Measurements from ENCODE around the gene BMPR1A.

Gene BMPR1A

GRCh38 chr10:86971232-86971991, 215.0 kb downstream of the BMPR1A start:
- TF ChIP-seq POLR2AphosphoS5 (IDR thresholded peaks at IDR 0.05; ENCODE audit: low read depth, low read length): no peak
- no peak for TF ChIP-seq TAF1 (IDR thresholded peaks at IDR 0.05; ENCODE audit: borderline replicate concordance, insufficient read depth, low read length)
- no peak for TF ChIP-seq FOXP2 (optimal IDR thresholded peaks at IDR 0.05; ENCODE audit: borderline replicate concordance, extremely low read depth, extremely low read length, insufficient read depth)
- TF ChIP-seq, protein P1, sequence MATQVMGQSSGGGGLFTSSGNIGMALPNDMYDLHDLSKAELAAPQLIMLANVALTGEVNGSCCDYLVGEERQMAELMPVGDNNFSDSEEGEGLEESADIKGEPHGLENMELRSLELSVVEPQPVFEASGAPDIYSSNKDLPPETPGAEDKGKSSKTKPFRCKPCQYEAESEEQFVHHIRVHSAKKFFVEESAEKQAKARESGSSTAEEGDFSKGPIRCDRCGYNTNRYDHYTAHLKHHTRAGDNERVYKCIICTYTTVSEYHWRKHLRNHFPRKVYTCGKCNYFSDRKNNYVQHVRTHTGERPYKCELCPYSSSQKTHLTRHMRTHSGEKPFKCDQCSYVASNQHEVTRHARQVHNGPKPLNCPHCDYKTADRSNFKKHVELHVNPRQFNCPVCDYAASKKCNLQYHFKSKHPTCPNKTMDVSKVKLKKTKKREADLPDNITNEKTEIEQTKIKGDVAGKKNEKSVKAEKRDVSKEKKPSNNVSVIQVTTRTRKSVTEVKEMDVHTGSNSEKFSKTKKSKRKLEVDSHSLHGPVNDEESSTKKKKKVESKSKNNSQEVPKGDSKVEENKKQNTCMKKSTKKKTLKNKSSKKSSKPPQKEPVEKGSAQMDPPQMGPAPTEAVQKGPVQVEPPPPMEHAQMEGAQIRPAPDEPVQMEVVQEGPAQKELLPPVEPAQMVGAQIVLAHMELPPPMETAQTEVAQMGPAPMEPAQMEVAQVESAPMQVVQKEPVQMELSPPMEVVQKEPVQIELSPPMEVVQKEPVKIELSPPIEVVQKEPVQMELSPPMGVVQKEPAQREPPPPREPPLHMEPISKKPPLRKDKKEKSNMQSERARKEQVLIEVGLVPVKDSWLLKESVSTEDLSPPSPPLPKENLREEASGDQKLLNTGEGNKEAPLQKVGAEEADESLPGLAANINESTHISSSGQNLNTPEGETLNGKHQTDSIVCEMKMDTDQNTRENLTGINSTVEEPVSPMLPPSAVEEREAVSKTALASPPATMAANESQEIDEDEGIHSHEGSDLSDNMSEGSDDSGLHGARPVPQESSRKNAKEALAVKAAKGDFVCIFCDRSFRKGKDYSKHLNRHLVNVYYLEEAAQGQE (IDR thresholded peaks at IDR 0.05; ENCODE audit: insufficient read depth in 1 of 2, low read depth in 2 of 2, low read length in 2 of 2): no peak
- TF ChIP-seq SIN3A (IDR thresholded peaks at IDR 0.05; ENCODE audit: borderline replicate concordance, insufficient read depth, low read length): no peak

DNA sequence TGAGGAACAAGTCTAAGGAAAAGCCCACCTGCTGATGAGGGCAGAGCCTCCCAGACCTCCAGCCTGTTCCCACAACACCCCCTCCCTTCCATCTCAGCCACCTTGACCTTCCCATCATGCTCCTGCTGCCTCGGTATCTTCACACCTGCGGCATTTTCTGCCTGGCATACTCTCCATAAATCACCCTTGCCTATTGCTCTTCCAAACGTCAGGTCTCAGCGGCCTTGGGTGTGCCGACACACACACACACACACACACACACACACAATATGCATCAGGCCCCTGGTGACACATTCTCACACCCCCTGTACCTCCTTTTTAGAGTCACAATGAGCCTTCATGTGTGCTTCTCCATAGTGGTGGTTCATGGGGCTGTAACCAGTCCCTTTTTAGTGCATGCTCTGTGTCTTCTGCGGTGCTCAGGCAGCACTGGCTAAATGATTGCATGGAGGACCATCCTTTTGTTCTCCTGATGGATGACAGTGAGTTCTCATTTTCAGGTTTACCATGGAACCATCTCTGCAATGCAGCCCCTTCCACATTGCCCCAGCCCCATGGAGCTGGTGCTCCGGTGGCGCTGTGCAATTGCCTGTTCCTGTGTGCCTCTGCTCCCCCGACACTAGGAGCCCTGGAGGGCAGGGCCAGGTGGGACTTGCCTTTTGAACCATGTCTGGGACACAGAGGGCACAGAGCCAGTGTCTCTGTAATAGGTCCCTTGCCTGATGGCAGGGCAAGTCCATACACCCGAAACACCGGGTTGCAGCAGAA, 216.4 kb downstream of the BMPR1A start:
- no peak for TF ChIP-seq FOXP2 (optimal IDR thresholded peaks at IDR 0.05; ENCODE audit: borderline replicate concordance, extremely low read depth, extremely low read length, insufficient read depth)
- TF ChIP-seq, protein P1 (IDR thresholded peaks at IDR 0.05; ENCODE audit: insufficient read depth in 1 of 2, low read depth in 2 of 2, low read length in 2 of 2): no peak
- TF ChIP-seq POLR2AphosphoS5 (IDR thresholded peaks at IDR 0.05; ENCODE audit: low read depth, low read length): no peak
- TF ChIP-seq SIN3A (IDR thresholded peaks at IDR 0.05; ENCODE audit: borderline replicate concordance, insufficient read depth, low read length): no peak
- TF ChIP-seq TAF1 (IDR thresholded peaks at IDR 0.05; ENCODE audit: borderline replicate concordance, insufficient read depth, low read length): no peak

- TF ChIP-seq FOXP2 (optimal IDR thresholded peaks at IDR 0.05; ENCODE audit: borderline replicate concordance, extremely low read depth, extremely low read length, insufficient read depth) (no peak), SIN3A (IDR thresholded peaks at IDR 0.05; ENCODE audit: borderline replicate concordance, insufficient read depth, low read length) (no peak), POLR2AphosphoS5 (IDR thresholded peaks at IDR 0.05; ENCODE audit: low read depth, low read length) (no peak)
- TF ChIP-seq, protein P1 (IDR thresholded peaks at IDR 0.05; ENCODE audit: insufficient read depth in 1 of 2, low read depth in 2 of 2, low read length in 2 of 2): no peak
Measured at GRCh38 chr10:86974484-86974883, 218.1 kb downstream of the BMPR1A start.

DNA sequence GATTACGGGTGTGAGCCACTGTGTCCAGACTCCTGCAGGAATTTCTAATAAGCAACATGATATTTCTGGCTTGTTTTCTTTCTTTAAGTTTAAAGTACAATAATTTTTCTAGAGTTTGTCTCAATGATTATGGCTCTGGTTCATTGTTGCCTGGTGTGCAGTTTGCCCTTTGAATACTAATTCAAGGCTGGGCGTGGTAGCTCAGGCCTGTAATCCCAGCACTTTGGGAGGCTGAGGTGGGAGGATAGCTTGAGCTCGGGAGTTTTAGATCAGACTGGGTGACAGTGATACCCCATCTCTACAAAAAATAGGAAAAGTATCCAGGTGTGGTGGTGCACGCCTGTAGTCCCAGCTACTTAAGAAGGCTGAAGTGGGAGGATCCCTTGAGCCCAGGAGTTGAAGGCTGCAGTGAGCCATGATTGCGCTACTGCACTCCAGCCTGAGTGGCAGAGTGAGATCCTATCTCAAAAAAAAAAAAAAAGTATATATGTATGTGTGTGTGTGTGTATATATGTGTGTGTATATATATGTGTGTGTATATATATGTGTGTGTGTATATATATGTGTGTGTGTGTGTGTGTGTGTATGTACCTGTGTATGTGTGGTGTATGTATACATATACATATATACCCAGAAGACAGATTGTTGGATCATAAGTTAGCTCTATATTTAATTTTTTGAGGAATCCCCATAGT, 220.1 kb downstream of the BMPR1A start:
- TF ChIP-seq POLR2AphosphoS5 (IDR thresholded peaks at IDR 0.05; ENCODE audit: low read depth, low read length) (no peak), TAF1 (IDR thresholded peaks at IDR 0.05; ENCODE audit: borderline replicate concordance, insufficient read depth, low read length) (no peak), SIN3A (IDR thresholded peaks at IDR 0.05; ENCODE audit: borderline replicate concordance, insufficient read depth, low read length) (no peak), FOXP2 (optimal IDR thresholded peaks at IDR 0.05; ENCODE audit: borderline replicate concordance, extremely low read depth, extremely low read length, insufficient read depth) (no peak)
- TF ChIP-seq, protein P1 (IDR thresholded peaks at IDR 0.05; ENCODE audit: insufficient read depth in 1 of 2, low read depth in 2 of 2, low read length in 2 of 2): no peak
